Duodenal mucosa (tissue), 2 donors: ENCODE results near the gene GSTM3.
"Not testable (repeated sequence)": the region's sequence is repeated elsewhere in the genome, so short reads cannot be mapped to it uniquely, and the experiment has no call there.

ENCODE experiments used
- H3K27ac ChIP-seq: one replicate; pipeline ENCODE4 v1.7.0; 2013; ENCODE audit warnings: low read depth, low read length
- H3K27me3 ChIP-seq, 2 donors: one replicate each; pipeline ENCODE4 v1.7.0; 2013; ENCODE audit warnings: low read length in 2 of 2, control low read depth in 1 of 2; ENCODE audit not compliant: insufficient read depth in 2 of 2, control insufficient read depth in 1 of 2
- H3K36me3 ChIP-seq, 2 donors: one replicate each; pipeline ENCODE4 v1.7.0; 2013; ENCODE audit warnings: low read length in 2 of 2, control low read depth in 1 of 2; ENCODE audit not compliant: insufficient read depth in 2 of 2, control insufficient read depth in 1 of 2
- H3K4me1 ChIP-seq, 2 donors: one replicate each; pipeline ENCODE4 v1.7.0; 2013; ENCODE audit warnings: low read length in 2 of 2, control low read depth in 1 of 2; ENCODE audit not compliant: insufficient read depth in 2 of 2, control insufficient read depth in 1 of 2
- H3K4me3 ChIP-seq, 2 donors: one replicate each; pipeline ENCODE4 v1.7.0; 2013; ENCODE audit warnings: low read length in 2 of 2, low read depth in 1 of 2
- H3K9ac ChIP-seq, 2 donors: one replicate each; pipeline ENCODE4 v1.7.0; 2013; ENCODE audit warnings: low read length in 2 of 2, low read depth in 1 of 2
- H3K9me3 ChIP-seq, 2 donors: one replicate each; pipeline ENCODE4 v1.7.0; 2013; ENCODE audit warnings: low read length in 2 of 2, control low read depth in 1 of 2; ENCODE audit not compliant: control insufficient read depth in 1 of 2

Gene GSTM3

GRCh38 chr1:109716570-109717090 is 24.2 kb downstream of the GSTM3 start:
- Histone ChIP-seq H3K4me3 (no peak overlapping the region), H3K27ac (no peak overlapping the region), H3K36me3 (no peaks in the 10 kb centered on the region), H3K9ac (no peak overlapping the region), H3K9me3 (no peaks in the 10 kb centered on the region), H3K4me1 (no peaks in the 10 kb centered on the region), H3K27me3 (no peaks in the 10 kb centered on the region)

GRCh38 chr1:109716121-109716520 is 24.7 kb downstream of the GSTM3 start:
- Histone ChIP-seq H3K4me3 (no peak overlapping the region), H3K27me3 (no peaks in the 10 kb centered on the region), H3K9me3 (no peaks in the 10 kb centered on the region), H3K4me1 (no peaks in the 10 kb centered on the region), H3K27ac (no peak overlapping the region), H3K9ac (no peak overlapping the region), H3K36me3 (no peaks in the 10 kb centered on the region)

GRCh38 chr1:109714661-109715372 is 26.0 kb downstream of the GSTM3 start:
- Histone ChIP-seq H3K9ac (no peak overlapping the region), H3K27me3 (no peaks in the 10 kb centered on the region), H3K9me3 (no peaks in the 10 kb centered on the region), H3K4me3 (no peak overlapping the region), H3K36me3 (no peaks in the 10 kb centered on the region), H3K27ac (no peak overlapping the region), H3K4me1 (no peaks in the 10 kb centered on the region)

GRCh38 chr1:109713636-109714035 is 27.2 kb downstream of the GSTM3 start:
- H3K36me3 ChIP-seq, result no peaks in the 10 kb centered on the region
- H3K27me3 ChIP-seq, result no peaks in the 10 kb centered on the region
- H3K9me3 ChIP-seq, result peaks cover 0 to 6% of the 10 kb centered on the region in 2 donors
- H3K4me1 ChIP-seq, result no peaks in the 10 kb centered on the region
- H3K9ac ChIP-seq, result no peak overlapping the region
- H3K4me3 ChIP-seq, result no peak overlapping the region
- H3K27ac ChIP-seq, result no peak overlapping the region

- H3K9me3 ChIP-seq, result peaks cover 4 to 6% of the 10 kb centered on the region in 2 donors
- no peak overlapping the region for H3K9ac ChIP-seq
- no peak overlapping the region for H3K27ac ChIP-seq
- H3K27me3 ChIP-seq, result no peaks in the 10 kb centered on the region
- H3K4me1 ChIP-seq, result no peaks in the 10 kb centered on the region
- no peaks in the 10 kb centered on the region for H3K36me3 ChIP-seq
- H3K4me3 ChIP-seq, result peak overlapping the region; percentile 8 to 28
These were observed 28.4 kb downstream of the GSTM3 start for GRCh38 chr1:109712321-109712864.

DNA sequence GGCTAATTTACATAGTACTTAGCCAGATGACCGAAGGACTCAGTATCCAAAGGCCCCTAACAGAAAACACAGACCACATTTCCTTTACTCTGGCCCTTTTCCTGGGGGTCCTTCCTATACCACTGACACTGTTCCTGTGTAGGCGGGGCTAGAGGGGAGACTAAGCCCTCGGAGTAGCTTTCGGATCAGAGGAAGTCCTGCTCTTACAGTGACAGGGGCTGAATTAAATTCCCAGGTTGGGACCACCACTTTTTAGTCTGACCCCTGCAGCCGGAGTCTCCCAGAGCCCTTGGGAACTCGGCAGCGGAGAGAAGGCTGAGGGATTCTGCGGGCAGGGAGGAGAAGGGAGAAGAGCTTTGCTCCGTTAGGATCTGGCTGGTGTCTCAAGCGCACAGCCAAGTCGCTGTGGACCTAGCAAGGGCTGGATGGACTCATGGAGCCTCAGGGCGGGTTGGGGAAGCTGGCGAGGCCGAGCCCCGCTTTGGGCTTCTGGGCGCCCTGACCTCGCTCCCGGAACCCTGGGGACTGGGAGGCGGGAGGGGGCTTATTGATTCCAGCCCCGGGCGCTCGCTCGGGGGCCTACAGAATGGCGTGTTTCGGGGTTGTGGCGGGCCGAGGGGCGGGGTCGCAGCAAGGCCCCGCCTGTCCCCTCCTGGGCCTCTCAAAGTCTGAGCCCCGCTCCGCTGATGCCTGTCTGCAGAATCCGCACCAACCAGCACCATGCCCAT is 29.1 kb downstream of the GSTM3 start, which contains the start of gene GSTM5:
Gene GSTM5 (plus strand): TSS at position 659 of the 728 bp plus-strand sequence. CDS start 62 bp downstream, at position 721.
- not testable (repeated sequence) for H3K36me3 ChIP-seq, H3K4me1 ChIP-seq, H3K27me3 ChIP-seq, H3K27ac ChIP-seq, H3K9ac ChIP-seq, H3K9me3 ChIP-seq
- peak within 1 kb of the TSS; percentile 8 to 28 for H3K4me3 ChIP-seq

DNA sequence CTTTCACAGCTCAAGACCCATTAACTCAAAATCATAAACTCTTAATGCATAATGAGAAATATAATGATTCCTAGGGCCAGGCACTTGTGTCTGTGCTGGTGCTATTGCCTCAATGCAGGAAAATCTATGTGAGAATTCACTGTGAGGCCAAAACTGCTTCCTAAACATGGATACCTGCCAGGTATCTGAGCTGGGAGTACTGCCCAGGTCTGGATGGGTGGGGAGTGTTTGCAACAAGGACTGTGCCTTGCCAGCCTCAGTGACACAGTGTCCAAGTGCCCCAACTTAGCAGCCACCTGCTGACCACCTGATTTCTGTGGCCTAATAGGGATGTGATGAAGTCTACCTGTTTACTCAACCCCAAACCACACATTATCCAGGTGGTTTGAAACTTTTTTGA is 31.0 kb downstream of the GSTM3 start:
- H3K4me1 ChIP-seq, H3K27me3 ChIP-seq, H3K4me3 ChIP-seq, H3K27ac ChIP-seq, H3K36me3 ChIP-seq, H3K9me3 ChIP-seq, H3K9ac ChIP-seq: not testable (repeated sequence)

DNA sequence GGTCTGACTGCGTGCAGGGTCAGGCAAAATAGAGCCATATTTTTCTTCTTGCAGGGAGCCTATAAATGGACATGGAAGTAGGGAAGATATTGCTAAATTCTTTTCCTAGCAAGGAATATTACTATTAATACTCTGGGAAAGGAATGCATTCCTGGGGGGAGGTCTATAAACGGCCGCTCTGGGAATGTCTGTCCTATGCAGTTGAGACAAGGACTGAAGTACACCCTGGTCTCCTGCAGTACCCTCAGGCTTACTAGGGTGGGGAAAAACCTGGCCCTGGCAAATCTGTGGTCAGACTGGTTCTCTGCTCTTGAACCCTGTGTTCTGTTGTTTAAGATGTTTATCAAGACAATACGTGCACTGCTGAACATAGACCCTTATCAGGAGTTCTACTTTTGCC is 31.9 kb downstream of the GSTM3 start:
- not testable (repeated sequence) for H3K4me3 ChIP-seq, H3K4me1 ChIP-seq, H3K27me3 ChIP-seq, H3K27ac ChIP-seq, H3K36me3 ChIP-seq, H3K9ac ChIP-seq, H3K9me3 ChIP-seq

- H3K27me3 ChIP-seq, result no peaks in the 10 kb centered on the region
- H3K27ac ChIP-seq, result no peak overlapping the region
- no peaks in the 10 kb centered on the region for H3K36me3 ChIP-seq
- H3K9ac ChIP-seq, result no peak overlapping the region
- H3K4me3 ChIP-seq, result no peak overlapping the region
- peaks cover 4 to 6% of the 10 kb centered on the region in 2 donors for H3K9me3 ChIP-seq
- no peaks in the 10 kb centered on the region for H3K4me1 ChIP-seq
These were observed 35.4 kb downstream of the GSTM3 start for GRCh38 chr1:109705411-109705810.

- Histone ChIP-seq H3K27me3 (no peaks in the 10 kb centered on the region), H3K36me3 (no peaks in the 10 kb centered on the region), H3K4me3 (no peak overlapping the region), H3K9me3 (peaks cover 4 to 5% of the 10 kb centered on the region in 2 donors), H3K4me1 (no peaks in the 10 kb centered on the region), H3K27ac (no peak overlapping the region), H3K9ac (no peak overlapping the region)
These were observed 36.7 kb downstream of the GSTM3 start for GRCh38 chr1:109704173-109704572.
